Heart left ventricle (tissue), 16 donors: ENCODE results near the gene NUP160. TPM values are rescaled to one million over a fixed set of nuclear protein-coding genes. Genes with fewer than 3 reads are reported as not detected.
"Not testable (repeated sequence)": the region's sequence is repeated elsewhere in the genome, so short reads cannot be mapped to it uniquely, and the experiment has no call there.

Experiments
- ATAC-seq, 4 donors: fragments of 200-7000 bp; cut with Tn5 transposase; one replicate each; pipeline ENCODE4 v1.9.1; 2020 to 2022; ENCODE audit warnings: moderate library complexity in 4 of 4, mild to moderate bottlenecking in 3 of 4, moderate number of reproducible peaks in 1 of 4
- DNase-seq, 5 donors: peaks; one replicate each; pipeline ENCODE4 v3.0.0-alpha.2; 2020
- H3K27ac ChIP-seq, 12 donors: fragments of 200-600 bp; sonication (generic) in 4 of 12; one replicate each; pipeline versions ENCODE4 v1.5.0 to v1.8.0; 2016 to 2022; ENCODE audit warnings: mild to moderate bottlenecking in 2 of 12
- H3K27me3 ChIP-seq, 9 donors: fragments of 200-600 bp; sonication (generic) in 2 of 9; one replicate each; pipeline versions ENCODE4 v1.5.1 to v1.8.0; 2016 to 2022; ENCODE audit warnings: mild to moderate bottlenecking in 3 of 9
- H3K36me3 ChIP-seq, 9 donors: fragments of 200-600 bp; sonication (generic) in 2 of 9; one replicate each; pipeline versions ENCODE4 v1.5.0 to v1.8.0; 2018 to 2022; ENCODE audit warnings: mild to moderate bottlenecking in 2 of 9
- H3K4me1 ChIP-seq, 12 donors: fragments of 200-600 bp; sonication (generic) in 4 of 12; one replicate each; pipeline versions ENCODE4 v1.5.0 to v1.8.0; 2016 to 2022; ENCODE audit warnings: mild to moderate bottlenecking in 3 of 12
- H3K4me3 ChIP-seq, 12 donors: fragments of 200-600 bp; sonication (generic) in 4 of 12; one replicate each; pipeline versions ENCODE4 v1.5.0 to v1.8.0; 2017 to 2022; ENCODE audit warnings: mild to moderate bottlenecking in 9 of 12, moderate library complexity in 4 of 12
- H3K9me3 ChIP-seq, 12 donors: fragments of 200-600 bp; sonication (generic) in 4 of 12; one replicate each; pipeline versions ENCODE4 v1.5.0 to v1.8.0; 2016 to 2022; ENCODE audit warnings: mild to moderate bottlenecking in 1 of 12
- CTCF ChIP-seq, 12 donors: fragments of 200-600 bp; sonication (generic) in 4 of 12; IDR thresholded peaks; one replicate each; pipeline versions ENCODE4 v1.5.0 to v1.8.0; 2018 to 2022; ENCODE audit warnings: antibody characterized with exemption in 12 of 12, mild to moderate bottlenecking in 5 of 12
- POLR2A ChIP-seq, 2 donors: fragments of 450-650 bp; IDR thresholded peaks; one replicate each; pipeline ENCODE4 v1.6.1; 2017; ENCODE audit warnings: antibody characterized with exemption in 2 of 2, mild to moderate bottlenecking in 2 of 2, moderate library complexity in 2 of 2
- WGBS, 4 donors: extraction: QIAGEN DNeasy Blood & Tissue Kit in 2 of 4; methylation state at CpG; one replicate each; pipeline versions ENCODE4 v1.1.5 to v1.1.7; 2013 to 2018; 5-methylcytosine and 5-hydroxymethylcytosine counted together
- intact Hi-C, 10 donors: fragments of 100-400 bp; cut with DNase I; formaldehyde crosslinking; loops; one replicate each; pipeline versions ENCODE4 v1.11.1 to v1.14.2; 2022
- polyA plus RNA-seq, 2 donors: library from polyadenylated mRNA; stranded (reverse); fragments of 200-250 nt; gene quantifications; one replicate each; pipeline ENCODE4 v1.2.3, GENCODE V29; 2013
- total RNA-seq, 9 donors: library from RNA; depleted of rRNA in 2 of 9; stranded (reverse); fragments of >200 nt in 2 of 9; fragmentation: NEBNext Ultra II Directional in 3 of 9; extraction: Animal tissue kit (Norgen Biotek cat#: 25700) in 3 of 9; gene quantifications; one replicate each; pipeline versions ENCODE4 v1.1.0 to v1.2.4, GENCODE V29; 2016 to 2023
- donor health status: ischemic (EF 13 %, LVEDD 7.1; RV severe dilation, severe dysfunction).
- donor health status: healthy with polysubstance abuse.
- donor health status: DM: no; HTN: yes; CAD: no.
- donor health status: DM: no; HTN: no; CAD: no.
- donor health status: ischemic (EF 25% LVEDD 6.9; RV normal size, moderate dysfunction).
- donor health status: ischemic (EF 25% LVEDD 5.7; RV mildly dilated, moderate dysfunction).
- donor health status: healthy.
- donor health status: DM: yes; HTN: yes; CAD: no.
- donor health status: ischemic (EF 35%, LVEDD 5.7; RV mildly dilated, moderate dysfunction).
- donor health status: nonischemic (EF 11% LVEDD 7.7; RV severe dilation, severe dysfunction).
- donor health status: DM: yes; HTN: yes; CAD: no.
- donor health status: PGD.
- donor health status: ischemic (EF 29% LVEDD 5.4; RV normal size, mild dysfunction).
- donor health status: nonischemic (EF 23%, LVEDD 6.1; RV moderate dilation, normal function).

Gene NUP160
- total and polyA plus RNA-seq, 11 donors = 9.4 to 19.7 (median 13.7) TPM

DNA sequence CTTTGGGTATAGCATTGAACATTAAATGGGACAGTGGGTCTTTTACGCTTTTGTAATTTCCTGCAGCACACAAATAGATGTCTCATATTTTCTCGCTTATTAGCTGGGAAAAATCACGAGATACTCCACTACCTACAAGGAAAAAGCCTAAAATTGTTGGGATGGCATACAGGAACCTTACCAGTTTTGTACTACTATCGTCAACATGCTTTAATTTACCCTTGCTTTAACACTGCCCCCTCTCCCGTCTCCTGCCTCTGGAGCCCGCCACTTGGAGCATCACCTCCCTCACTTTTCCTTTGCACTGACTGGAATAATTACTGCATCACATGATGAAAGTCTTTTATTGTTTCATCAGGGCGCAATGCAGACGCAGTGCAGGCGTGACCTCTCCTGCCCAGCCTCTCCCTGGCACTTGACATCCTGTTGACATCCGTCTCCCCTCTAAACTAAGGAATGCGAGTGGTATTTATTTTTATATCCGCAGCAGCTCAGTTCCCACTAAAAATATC is 80.0 kb downstream of the NUP160 start:
- Histone ChIP-seq H3K4me1 (peaks cover 0 to 42% (median 26%) of the 10 kb centered on the region in 12 donors), H3K27ac (peak overlapping the region; percentile 97 to 100 (median 99)), H3K36me3 (peaks cover 0 to 21% (median 18%) of the 10 kb centered on the region in 9 donors), H3K4me3 (peak overlapping the region; percentile 33 to 99 (median 70)), H3K9me3 (no peaks in the 10 kb centered on the region), H3K27me3 (no peaks in the 10 kb centered on the region)
- TF ChIP-seq CTCF (IDR thresholded peaks at IDR 0.05) (peak in 1 of 12 donors; percentile 18), POLR2A (IDR thresholded peaks at IDR 0.05) (peak; percentile 35 to 91)
- intact Hi-C loops = loop anchor here in 4 of 10 donors (5.0 to 10.0 kb wide), 4 partner anchors 34 to 126 kb away; partner anchors contain the start of genes MTCH2 (in 3 of the 4) and NUP160 (in 2 of the 4)
- peak; percentile 77 to 88 (median 83) for DNase-seq
- 2 to 3% (median 2%) methylated on average over 12 of the region's 12 CpGs for WGBS, 4 donors
- peak; percentile 61 to 76 (median 66) for ATAC-seq

- 0 to 2% (median 1%) methylated on average over 25 to 65 of the region's 65 CpGs for WGBS, 4 donors
- DNase-seq (peak; percentile 69 to 81 (median 74)), ATAC-seq (peak in 3 of 4 donors; percentile 6 to 44 (median 35))
- Histone ChIP-seq H3K36me3 (peaks cover 0 to 36% (median 33%) of the 10 kb centered on the region in 9 donors), H3K9me3 (no peaks in the 10 kb centered on the region), H3K4me3 (peak overlapping the region; percentile 63 to 99 (median 86)), H3K27ac (peak overlapping the region; percentile 90 to 100 (median 98)), H3K27me3 (no peaks in the 10 kb centered on the region), H3K4me1 (peaks cover 0 to 40% (median 24%) of the 10 kb centered on the region in 12 donors)
- TF ChIP-seq POLR2A (IDR thresholded peaks at IDR 0.05) = no peak
- TF ChIP-seq CTCF (IDR thresholded peaks at IDR 0.05) = no peak
- intact Hi-C loops = loop anchor here in 4 of 10 donors (2.0 to 10.0 kb wide), 5 partner anchors 36 to 124 kb away; partner anchors contain the start of genes MTCH2 (in 3 of the 4) and NUP160 (in 3 of the 4)
Measured at GRCh38 chr11:47766509-47767227, 81.5 kb downstream of the NUP160 start.

- H3K36me3 ChIP-seq = peaks cover 0 to 52% (median 49%) of the 10 kb centered on the region in 9 donors
- H3K27ac ChIP-seq = peak overlapping the region in 3 of 12 donors; percentile 97 to 100 (median 98)
- peaks cover 0 to 52% (median 25%) of the 10 kb centered on the region in 12 donors for H3K4me1 ChIP-seq
- no peak for TF ChIP-seq POLR2A (IDR thresholded peaks at IDR 0.05)
- no peak for TF ChIP-seq CTCF (IDR thresholded peaks at IDR 0.05)
- H3K27me3 ChIP-seq = no peaks in the 10 kb centered on the region
- intact Hi-C loops = loop anchor here in 4 of 10 donors (5.0 to 10.0 kb wide), 4 partner anchors 37 to 123 kb away; partner anchors contain the start of genes MTCH2 (in 3 of the 4) and NUP160 (in 2 of the 4)
- peak overlapping the region in 8 of 12 donors; percentile 63 to 99 (median 78) for H3K4me3 ChIP-seq
- WGBS, 4 donors = 53 to 61% (median 54%) methylated on average over 2 of the region's 2 CpGs
- H3K9me3 ChIP-seq = no peaks in the 10 kb centered on the region
- ATAC-seq = no peak
- DNase-seq = no peak
Measured at GRCh38 chr11:47765086-47765485, 83.1 kb downstream of the NUP160 start.

DNA sequence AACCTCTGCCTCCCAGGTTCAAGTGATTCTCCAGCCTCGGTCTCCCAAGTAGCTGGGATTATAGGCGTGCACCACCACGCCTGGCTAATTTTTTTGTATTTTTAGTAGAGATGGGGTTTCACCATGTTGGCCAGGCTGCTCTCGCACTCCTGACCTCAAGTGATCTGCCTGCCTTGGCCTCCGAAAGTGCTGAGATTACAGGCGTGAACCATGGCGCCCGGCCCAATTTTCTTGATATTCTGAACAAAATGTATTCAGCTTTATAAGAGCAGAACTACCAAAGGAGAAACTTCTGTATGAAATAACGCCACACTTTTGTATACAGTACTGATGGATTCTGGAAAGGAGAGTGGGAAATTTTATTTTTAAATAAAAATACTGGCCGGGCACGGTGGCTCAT is 88.9 kb downstream of the NUP160 start:
- not testable (repeated sequence) for DNase-seq, H3K4me3 ChIP-seq, H3K27me3 ChIP-seq, H3K9me3 ChIP-seq, ATAC-seq
- H3K27ac ChIP-seq = peak overlapping the region in 3 of 12 donors; percentile 4 to 34 (median 26)
- H3K36me3 ChIP-seq = peaks cover 0 to 100% (median 95%) of the 10 kb centered on the region in 9 donors
- 72 to 86% (median 80%) methylated on average over 11 of the region's 11 CpGs for WGBS, 4 donors
- intact Hi-C loops = loop anchor here in 2 of 10 donors (10.0 kb wide), 1 partner anchor 46 kb away; no protein-coding TSS in a partner anchor
- H3K4me1 ChIP-seq = peaks cover 0 to 18% (median 3%) of the 10 kb centered on the region in 12 donors
